ENCODE measurements around the gene RASSF4.

GRCh38 chr10:44992732-44993225, 33.2 kb downstream of the RASSF4 start:
- TF ChIP-seq TCF3 (CRISPR knock-in tag; IDR thresholded peaks at IDR 0.05) (no peak), MXI1 (IDR thresholded peaks at IDR 0.05; ENCODE audit: low read depth, low read length) (no peak), NFRKB (IDR thresholded peaks at IDR 0.05; ENCODE audit: low read depth) (no peak), BRF1 (IDR thresholded peaks at IDR 0.05; ENCODE audit: borderline replicate concordance, extremely low read depth, insufficient read length) (no peak), RBBP5 (IDR thresholded peaks at IDR 0.05; ENCODE audit: borderline replicate concordance, insufficient read depth, low read length, poor library complexity, severe bottlenecking) (no peak), ELF4 (CRISPR knock-in tag; IDR thresholded peaks at IDR 0.05) (no peak), POLR2A (conservative IDR thresholded peaks at IDR 0.05) (no peak), ZNF561 (CRISPR knock-in tag; conservative IDR thresholded peaks at IDR 0.05) (no peak), HIVEP1 (CRISPR knock-in tag; IDR thresholded peaks at IDR 0.05) (no peak), LCOR (CRISPR knock-in tag; IDR thresholded peaks at IDR 0.05) (no peak), RAD51 (IDR thresholded peaks at IDR 0.05; ENCODE audit: borderline replicate concordance, low read depth) (no peak)
- TF ChIP-seq, protein P1, sequence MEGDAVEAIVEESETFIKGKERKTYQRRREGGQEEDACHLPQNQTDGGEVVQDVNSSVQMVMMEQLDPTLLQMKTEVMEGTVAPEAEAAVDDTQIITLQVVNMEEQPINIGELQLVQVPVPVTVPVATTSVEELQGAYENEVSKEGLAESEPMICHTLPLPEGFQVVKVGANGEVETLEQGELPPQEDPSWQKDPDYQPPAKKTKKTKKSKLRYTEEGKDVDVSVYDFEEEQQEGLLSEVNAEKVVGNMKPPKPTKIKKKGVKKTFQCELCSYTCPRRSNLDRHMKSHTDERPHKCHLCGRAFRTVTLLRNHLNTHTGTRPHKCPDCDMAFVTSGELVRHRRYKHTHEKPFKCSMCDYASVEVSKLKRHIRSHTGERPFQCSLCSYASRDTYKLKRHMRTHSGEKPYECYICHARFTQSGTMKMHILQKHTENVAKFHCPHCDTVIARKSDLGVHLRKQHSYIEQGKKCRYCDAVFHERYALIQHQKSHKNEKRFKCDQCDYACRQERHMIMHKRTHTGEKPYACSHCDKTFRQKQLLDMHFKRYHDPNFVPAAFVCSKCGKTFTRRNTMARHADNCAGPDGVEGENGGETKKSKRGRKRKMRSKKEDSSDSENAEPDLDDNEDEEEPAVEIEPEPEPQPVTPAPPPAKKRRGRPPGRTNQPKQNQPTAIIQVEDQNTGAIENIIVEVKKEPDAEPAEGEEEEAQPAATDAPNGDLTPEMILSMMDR (IDR thresholded peaks at IDR 0.05 in 2 of 3, conservative IDR thresholded peaks at IDR 0.05 in 1 of 3; ENCODE audit: insufficient read depth in 2 of 3, low read depth in 1 of 3, low read length in 3 of 3), result no peak
- TF ChIP-seq, protein P2, sequence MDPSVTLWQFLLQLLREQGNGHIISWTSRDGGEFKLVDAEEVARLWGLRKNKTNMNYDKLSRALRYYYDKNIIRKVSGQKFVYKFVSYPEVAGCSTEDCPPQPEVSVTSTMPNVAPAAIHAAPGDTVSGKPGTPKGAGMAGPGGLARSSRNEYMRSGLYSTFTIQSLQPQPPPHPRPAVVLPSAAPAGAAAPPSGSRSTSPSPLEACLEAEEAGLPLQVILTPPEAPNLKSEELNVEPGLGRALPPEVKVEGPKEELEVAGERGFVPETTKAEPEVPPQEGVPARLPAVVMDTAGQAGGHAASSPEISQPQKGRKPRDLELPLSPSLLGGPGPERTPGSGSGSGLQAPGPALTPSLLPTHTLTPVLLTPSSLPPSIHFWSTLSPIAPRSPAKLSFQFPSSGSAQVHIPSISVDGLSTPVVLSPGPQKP (CRISPR knock-in tag; IDR thresholded peaks at IDR 0.05), result no peak
- TF ChIP-seq, protein P3, sequence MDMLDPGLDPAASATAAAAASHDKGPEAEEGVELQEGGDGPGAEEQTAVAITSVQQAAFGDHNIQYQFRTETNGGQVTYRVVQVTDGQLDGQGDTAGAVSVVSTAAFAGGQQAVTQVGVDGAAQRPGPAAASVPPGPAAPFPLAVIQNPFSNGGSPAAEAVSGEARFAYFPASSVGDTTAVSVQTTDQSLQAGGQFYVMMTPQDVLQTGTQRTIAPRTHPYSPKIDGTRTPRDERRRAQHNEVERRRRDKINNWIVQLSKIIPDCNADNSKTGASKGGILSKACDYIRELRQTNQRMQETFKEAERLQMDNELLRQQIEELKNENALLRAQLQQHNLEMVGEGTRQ (CRISPR knock-in tag; IDR thresholded peaks at IDR 0.05), result no peak
